ENCODE measurements around the gene TENT4A. TPM values are rescaled to one million over a fixed set of nuclear protein-coding genes. Genes with fewer than 3 reads are reported as not detected.

TENT4A gene
- total RNA-seq, 1 experiment from 2014 or later, result 29.6 TPM

GRCh38 chr5:6683241-6683640 is 30.0 kb upstream of the TENT4A start:
- no peak for ATAC-seq
- Histone ChIP-seq H3K4me3 (ENCODE audit: low read depth in 2 of 2, low read length in 2 of 2) (no peak overlapping the region), H3K9me3 (ENCODE audit: control insufficient read depth, insufficient read depth, low read depth, low read length) (no peaks in the 10 kb centered on the region), H3K4me1 (ENCODE audit: control insufficient read depth, insufficient read depth, low read length) (no peaks in the 10 kb centered on the region), H3K27ac (ENCODE audit: low read length) (no peak overlapping the region), H3K36me3 (ENCODE audit: control insufficient read depth, insufficient read depth, low read length) (no peaks in the 10 kb centered on the region), H3K27me3 (ENCODE audit: control insufficient read depth, insufficient read depth, low read length) (peaks cover 10% of the 10 kb centered on the region)
- TF ChIP-seq CTCF (IDR thresholded peaks at IDR 0.05) (no peak), TCF7L2 (IDR thresholded peaks at IDR 0.05; ENCODE audit: low read depth, low read length) (no peak), SIN3A (IDR thresholded peaks at IDR 0.05; ENCODE audit: borderline replicate concordance, insufficient read depth, low read depth, low read length) (no peak), REST (IDR thresholded peaks at IDR 0.05; ENCODE audit: insufficient read depth in 1 of 2, low read depth in 2 of 2, low read length in 1 of 2) (no peak), POLR2AphosphoS5 (IDR thresholded peaks at IDR 0.05; ENCODE audit: low read depth, low read length) (no peak)
- intact Hi-C loops (cut with micrococcal nuclease; ENCODE audit: unreplicated experiment) (no loop called here), in situ Hi-C loops (cut with HindIII; ENCODE audit: low pct_unique_long_range_greater_than_20kb, low sequenced_read_pairs) (no loop called here)
- no TSS peak for BruUV-seq (replicated peaks)
- CTCF ChIA-PET, result no interaction called here
- POLR2A ChIA-PET, result no interaction called here
- DNase-seq (ENCODE audit: low read depth, low spot score), result no peak

GRCh38 chr5:6684075-6684474 is 29.2 kb upstream of the TENT4A start:
- Histone ChIP-seq H3K27me3 (ENCODE audit: control insufficient read depth, insufficient read depth, low read length) (peaks cover 13% of the 10 kb centered on the region), H3K36me3 (ENCODE audit: control insufficient read depth, insufficient read depth, low read length) (no peaks in the 10 kb centered on the region), H3K9me3 (ENCODE audit: control insufficient read depth, insufficient read depth, low read depth, low read length) (no peaks in the 10 kb centered on the region), H3K4me3 (ENCODE audit: low read depth in 2 of 2, low read length in 2 of 2) (no peak overlapping the region), H3K4me1 (ENCODE audit: control insufficient read depth, insufficient read depth, low read length) (no peaks in the 10 kb centered on the region), H3K27ac (ENCODE audit: low read length) (no peak overlapping the region)
- ATAC-seq (no peak), DNase-seq (ENCODE audit: low read depth, low spot score) (no peak)
- TF ChIP-seq SIN3A (IDR thresholded peaks at IDR 0.05; ENCODE audit: borderline replicate concordance, insufficient read depth, low read depth, low read length), result no peak
- no peak for TF ChIP-seq POLR2AphosphoS5 (IDR thresholded peaks at IDR 0.05; ENCODE audit: low read depth, low read length)
- TF ChIP-seq REST (IDR thresholded peaks at IDR 0.05; ENCODE audit: insufficient read depth in 1 of 2, low read depth in 2 of 2, low read length in 1 of 2), result no peak
- TF ChIP-seq CTCF (IDR thresholded peaks at IDR 0.05), result no peak
- no peak for TF ChIP-seq TCF7L2 (IDR thresholded peaks at IDR 0.05; ENCODE audit: low read depth, low read length)
- in situ Hi-C loops (cut with HindIII; ENCODE audit: low pct_unique_long_range_greater_than_20kb, low sequenced_read_pairs), result no loop called here
- ChIA-PET CTCF (no interaction called here), POLR2A (no interaction called here)
- intact Hi-C loops (cut with micrococcal nuclease; ENCODE audit: unreplicated experiment), result no loop called here
- BruUV-seq (replicated peaks), result no TSS peak
